Activated T-helper 2 cell treated with anti-CD3 and anti-CD28 coated beads, Interferon-gamma antibody, Interleukin-2, Interleukin-4, amounts not matched to agents 10 μg/mL and 5 μg/mL and 100 μg/mL, durations not matched to agents 14 hours and 24 hours and 36 hours (primary cell): ENCODE data around the gene IRF2BP1. TPM values are rescaled to one million over a fixed set of nuclear protein-coding genes. Genes with fewer than 3 reads are reported as not detected.
"Not testable (repeated sequence)": the region's sequence is repeated elsewhere in the genome, so short reads cannot be mapped to it uniquely, and the experiment has no call there.

Source experiments
- DNase-seq: peaks from one replicate; pipeline ENCODE4 v3.0.0; 2021; ENCODE audit warnings: low spot score
- H3K27ac Mint-ChIP-seq: one replicate; pipeline ENCODE4 v1.8.0; 2021; ENCODE audit warnings: mixed read lengths
- H3K27me3 Mint-ChIP-seq: one replicate; pipeline ENCODE4 v1.8.0; 2021; ENCODE audit warnings: low read depth, mixed read lengths
- H3K36me3 Mint-ChIP-seq: one replicate; pipeline ENCODE4 v1.8.0; 2021; ENCODE audit warnings: low read depth, mixed read lengths
- H3K4me1 Mint-ChIP-seq: one replicate; pipeline ENCODE4 v1.8.0; 2021; ENCODE audit warnings: low read depth, mixed read lengths
- H3K4me3 Mint-ChIP-seq: one replicate; pipeline ENCODE4 v1.8.0; 2021; ENCODE audit warnings: low read depth, mild to moderate bottlenecking, moderate library complexity, mixed read lengths
- H3K9me3 Mint-ChIP-seq: one replicate; pipeline ENCODE4 v1.8.0; 2021; ENCODE audit warnings: mixed read lengths
- intact Hi-C: fragments of 100-400 bp; cut with micrococcal nuclease; formaldehyde crosslinking; loops from one replicate; pipeline ENCODE4 v1.15.1; 2023
- total RNA-seq: library from RNA; stranded (reverse); gene quantifications from 2 replicates; pipeline ENCODE4 v1.2.3, GENCODE V29; 2022

IRF2BP1 gene
- total RNA-seq, 1 donor from 2014 or later, result 17.1 TPM

- no peak for DNase-seq
- H3K27ac Mint-ChIP-seq, result no peak overlapping the region
- H3K27me3 Mint-ChIP-seq, result peaks cover 14% of the 10 kb centered on the region
- H3K9me3 Mint-ChIP-seq, result no peaks in the 10 kb centered on the region
- H3K36me3 Mint-ChIP-seq, result no peaks in the 10 kb centered on the region
- peaks cover 9% of the 10 kb centered on the region for H3K4me1 Mint-ChIP-seq
- H3K4me3 Mint-ChIP-seq, result no peak overlapping the region
- intact Hi-C loops, result no loop called here
Observed at GRCh38 chr19:45872095-45872919, 13.6 kb downstream of the IRF2BP1 start.

GRCh38 chr19:45870798-45871197 lies 15.1 kb downstream of the IRF2BP1 start:
- H3K36me3 Mint-ChIP-seq, result no peaks in the 10 kb centered on the region
- H3K4me1 Mint-ChIP-seq, result peaks cover under 1% of the 10 kb centered on the region
- H3K4me3 Mint-ChIP-seq, result no peak overlapping the region
- H3K27me3 Mint-ChIP-seq, result peaks cover 13% of the 10 kb centered on the region
- H3K27ac Mint-ChIP-seq, result no peak overlapping the region
- no peaks in the 10 kb centered on the region for H3K9me3 Mint-ChIP-seq
- intact Hi-C loops, result no loop called here
- DNase-seq, result no peak

- DNase-seq, intact Hi-C loops, H3K27ac Mint-ChIP-seq, H3K9me3 Mint-ChIP-seq, H3K36me3 Mint-ChIP-seq, H3K4me3 Mint-ChIP-seq: not testable (repeated sequence)
- H3K4me1 Mint-ChIP-seq, result peaks cover 13% of the 10 kb centered on the region
- H3K27me3 Mint-ChIP-seq, result peaks cover 29% of the 10 kb centered on the region
Observed at GRCh38 chr19:45867241-45867640, 18.7 kb downstream of the IRF2BP1 start.

DNA sequence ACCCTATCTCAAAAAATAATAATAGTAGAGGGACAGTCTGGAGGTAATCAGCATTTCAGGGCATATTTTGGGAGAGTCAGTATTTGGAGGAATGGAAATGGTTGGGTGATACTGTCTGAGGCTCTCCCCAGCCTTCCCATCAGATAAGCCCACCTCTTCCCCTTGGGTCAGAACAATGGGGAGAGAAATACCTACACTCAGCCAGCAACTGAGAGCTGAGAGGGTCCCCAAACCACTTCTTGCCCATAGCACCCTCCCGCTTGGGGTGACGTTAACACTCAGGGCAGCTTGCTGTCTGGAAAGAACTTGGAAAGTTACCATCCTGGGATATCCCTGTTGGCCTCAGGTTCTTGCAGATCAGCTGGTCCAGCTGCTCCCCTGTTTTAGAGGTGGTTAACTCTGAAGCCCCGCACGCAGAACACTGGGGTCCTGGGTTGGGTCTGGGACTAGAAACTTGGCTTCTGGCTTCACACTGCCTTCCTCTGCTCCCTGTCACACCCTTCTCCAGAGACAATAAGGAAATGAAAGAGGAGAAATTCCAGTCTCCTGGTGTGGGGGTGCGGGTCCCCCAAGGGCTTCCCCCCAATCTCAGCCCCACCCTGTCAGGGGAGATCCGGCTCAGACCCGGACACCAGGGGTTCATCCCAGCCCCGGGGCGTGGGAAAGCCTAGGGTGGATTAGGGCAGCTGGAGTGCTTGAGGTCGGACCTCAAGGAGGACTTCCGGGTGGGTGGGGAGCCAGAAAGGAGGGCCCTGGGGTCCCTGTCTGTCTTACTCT lies 19.4 kb downstream of the IRF2BP1 start:
- intact Hi-C loops, result no loop called here
- Mint-ChIP-seq H3K27ac (no peak overlapping the region), H3K4me3 (no peak overlapping the region), H3K27me3 (peaks cover 29% of the 10 kb centered on the region), H3K9me3 (no peaks in the 10 kb centered on the region), H3K4me1 (peaks cover 18% of the 10 kb centered on the region), H3K36me3 (peaks cover 5% of the 10 kb centered on the region)
- DNase-seq, result no peak

GRCh38 chr19:45865269-45865948 lies 20.5 kb downstream of the IRF2BP1 start:
- Mint-ChIP-seq H3K36me3 (peaks cover 5% of the 10 kb centered on the region), H3K4me1 (peaks cover 20% of the 10 kb centered on the region), H3K4me3 (no peak overlapping the region), H3K9me3 (no peaks in the 10 kb centered on the region), H3K27me3 (peaks cover 29% of the 10 kb centered on the region), H3K27ac (no peak overlapping the region)
- no peak for DNase-seq
- intact Hi-C loops, result no loop called here

DNA sequence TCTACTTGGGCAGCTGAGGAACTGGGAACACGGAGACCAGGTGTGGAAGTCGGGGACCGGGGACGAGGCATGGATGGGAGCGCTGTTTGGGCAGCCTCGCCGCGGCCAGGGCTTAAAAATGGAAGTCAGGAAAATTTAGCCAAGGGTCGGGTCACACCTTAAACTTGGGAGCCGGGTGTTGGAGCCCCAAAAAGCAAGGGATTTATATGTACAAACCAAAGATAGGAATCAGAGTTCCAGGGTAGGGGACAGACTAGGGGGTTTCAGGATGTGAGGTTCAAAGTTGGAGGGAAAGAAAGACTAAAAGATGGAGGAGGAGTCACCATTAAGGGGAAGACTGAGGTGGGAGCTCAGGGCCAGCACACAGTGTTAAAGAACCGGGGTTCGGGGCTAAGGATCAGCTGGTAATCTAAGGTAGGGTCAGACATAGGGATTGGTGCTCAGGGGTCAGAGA lies 21.3 kb downstream of the IRF2BP1 start:
- H3K4me1 Mint-ChIP-seq, result peaks cover 20% of the 10 kb centered on the region
- no peaks in the 10 kb centered on the region for H3K9me3 Mint-ChIP-seq
- H3K27ac Mint-ChIP-seq, result no peak overlapping the region
- H3K36me3 Mint-ChIP-seq, result peaks cover 9% of the 10 kb centered on the region
- intact Hi-C loops, result loop anchor here (1.0 to 5.0 kb wide), 2 partner anchors 131 to 132 kb away; partner anchors contain the start of genes CCDC61, FBXO46 and MEIOSIN
- peak overlapping the region; percentile 64 for H3K4me3 Mint-ChIP-seq
- no peak for DNase-seq
- peaks cover 29% of the 10 kb centered on the region for H3K27me3 Mint-ChIP-seq

GRCh38 chr19:45863840-45864628 lies 21.9 kb downstream of the IRF2BP1 start, which contains the start of gene FOXA3:
Gene FOXA3 (plus strand): TSS chr19:45864326. CDS start chr19:45864457, 131 bp downstream.
- Mint-ChIP-seq H3K27ac (peak within 1 kb of the TSS; percentile 98), H3K4me3 (peak within 1 kb of the TSS; percentile 90), H3K27me3 (peaks cover 29% of the 10 kb centered on the region), H3K4me1 (peaks cover 20% of the 10 kb centered on the region), H3K36me3 (peaks cover 14% of the 10 kb centered on the region), H3K9me3 (no peaks in the 10 kb centered on the region)
- DNase-seq, result peak; percentile 51
- intact Hi-C loops, result loop anchor here (1.0 to 5.0 kb wide), 6 partner anchors 22 to 172 kb away; partner anchors contain the start of genes CCDC61, FBXO46, IRF2BP1 and MEIOSIN

DNA sequence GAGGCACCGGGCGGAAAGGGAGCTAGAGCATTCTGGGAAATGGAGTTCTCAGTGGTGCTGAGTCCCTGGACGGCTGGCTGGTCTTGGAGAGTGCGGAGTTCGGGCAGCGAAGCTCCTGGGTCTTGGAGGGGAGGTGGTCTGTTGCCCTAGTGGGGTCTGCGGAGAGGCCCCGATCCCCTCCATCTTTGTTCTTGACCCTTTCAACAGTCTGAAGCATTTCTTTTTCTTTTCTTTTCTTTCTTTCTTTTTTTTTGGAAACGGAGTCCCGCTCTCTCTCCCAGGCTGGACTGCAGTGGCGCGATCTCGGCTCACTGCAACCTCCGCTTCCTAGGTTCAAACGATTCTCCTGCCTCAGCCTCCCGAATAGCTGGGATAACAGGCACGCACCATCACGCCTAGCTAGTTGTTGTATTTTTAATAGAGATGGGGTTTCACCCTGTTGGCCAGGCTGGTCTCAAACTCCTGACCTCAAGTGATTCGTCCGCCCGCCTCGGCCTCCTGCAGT lies 22.6 kb downstream of the IRF2BP1 start:
- peaks cover 21% of the 10 kb centered on the region for H3K36me3 Mint-ChIP-seq
- peaks cover 29% of the 10 kb centered on the region for H3K27me3 Mint-ChIP-seq
- no peaks in the 10 kb centered on the region for H3K9me3 Mint-ChIP-seq
- H3K4me3 Mint-ChIP-seq, result peak overlapping the region; percentile 90
- H3K4me1 Mint-ChIP-seq, result peaks cover 20% of the 10 kb centered on the region
- DNase-seq, result no peak
- intact Hi-C loops, result loop anchor here (1.0 to 5.0 kb wide), 5 partner anchors 23 to 171 kb away; partner anchors contain the start of genes FBXO46, IRF2BP1, MEIOSIN and MYPOP
- H3K27ac Mint-ChIP-seq, result peak overlapping the region; percentile 98

DNA sequence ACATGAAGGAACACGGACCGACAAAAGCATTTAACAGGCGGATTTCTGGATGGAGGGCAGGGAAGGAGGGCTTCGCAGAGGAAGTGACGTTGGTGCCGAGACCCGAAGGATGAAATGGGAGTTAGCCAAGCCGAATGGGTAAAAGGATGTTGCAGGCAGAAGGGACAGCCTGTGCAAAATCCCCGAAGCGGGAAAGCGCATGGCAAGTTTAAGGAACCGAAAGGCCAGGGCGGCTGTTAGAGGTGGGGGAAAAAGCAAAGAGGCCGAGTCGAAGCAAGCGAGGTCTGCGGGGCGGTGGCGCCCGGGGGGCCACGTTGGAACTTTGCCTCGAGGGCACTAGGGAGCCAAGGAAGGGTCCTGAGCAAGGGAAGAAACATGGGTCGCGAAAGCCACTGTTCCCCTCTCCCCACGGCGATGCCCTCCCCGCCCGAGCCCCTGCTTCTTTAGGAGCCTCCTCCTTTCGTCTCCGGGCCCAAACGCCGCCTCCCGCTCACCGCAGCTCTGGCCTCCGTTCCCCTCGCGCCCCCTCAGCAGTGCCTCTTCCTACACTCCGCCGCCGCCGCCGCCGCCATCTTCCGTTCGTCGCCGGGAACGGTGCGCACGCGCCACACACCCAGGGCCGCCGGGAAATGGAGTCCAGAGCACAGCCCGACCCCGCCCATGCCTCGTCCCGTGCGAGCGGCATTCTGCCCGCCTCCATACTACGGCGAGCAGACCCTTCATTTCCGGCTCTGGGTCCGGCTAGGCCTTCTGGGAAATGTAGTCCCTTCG lies 23.2 kb downstream of the IRF2BP1 start, which contains the start of gene SYMPK:
SYMPK (minus strand) TSS at position 584 of the 771 bp plus-strand sequence. CDS start 8,652 bp downstream, outside the sequence.
- intact Hi-C loops, result loop anchor here (1.0 to 5.0 kb wide), 5 partner anchors 24 to 170 kb away; partner anchors contain the start of genes FBXO46, IRF2BP1, MEIOSIN and MYPOP
- Mint-ChIP-seq H3K27ac (peak within 1 kb of the TSS; percentile 98), H3K9me3 (no peaks in the 10 kb centered on the region), H3K4me1 (peaks cover 23% of the 10 kb centered on the region), H3K36me3 (peaks cover 26% of the 10 kb centered on the region), H3K27me3 (peaks cover 28% of the 10 kb centered on the region), H3K4me3 (peak within 1 kb of the TSS; percentile 90)
- DNase-seq, result peak; percentile 99

- H3K36me3 Mint-ChIP-seq, result peaks cover 26% of the 10 kb centered on the region
- intact Hi-C loops, result loop anchor here (5.0 kb wide), 1 partner anchor 130 kb away; the partner anchor contains the start of genes FBXO46 and MEIOSIN
- peak overlapping the region; percentile 90 for H3K4me3 Mint-ChIP-seq
- H3K27ac Mint-ChIP-seq, result peak overlapping the region; percentile 98
- DNase-seq, result no peak
- H3K9me3 Mint-ChIP-seq, result no peaks in the 10 kb centered on the region
- peaks cover 23% of the 10 kb centered on the region for H3K4me1 Mint-ChIP-seq
- H3K27me3 Mint-ChIP-seq, result peaks cover 25% of the 10 kb centered on the region
Observed at GRCh38 chr19:45862271-45862563, 23.7 kb downstream of the IRF2BP1 start.
